HG03064 (cell line): ENCODE measurements around the gene LRRC8D.
"Not testable (repeated sequence)": the region's sequence is repeated elsewhere in the genome, so short reads cannot be mapped to it uniquely, and the experiment has no call there.

Experiments used
- ATAC-seq: cut with Tn5 transposase; IDR thresholded peaks from one replicate; pipeline ENCODE4 v1.9.1; 2021; ENCODE audit warnings: low read depth; ENCODE audit not compliant: unreplicated experiment

The LRRC8D gene

DNA sequence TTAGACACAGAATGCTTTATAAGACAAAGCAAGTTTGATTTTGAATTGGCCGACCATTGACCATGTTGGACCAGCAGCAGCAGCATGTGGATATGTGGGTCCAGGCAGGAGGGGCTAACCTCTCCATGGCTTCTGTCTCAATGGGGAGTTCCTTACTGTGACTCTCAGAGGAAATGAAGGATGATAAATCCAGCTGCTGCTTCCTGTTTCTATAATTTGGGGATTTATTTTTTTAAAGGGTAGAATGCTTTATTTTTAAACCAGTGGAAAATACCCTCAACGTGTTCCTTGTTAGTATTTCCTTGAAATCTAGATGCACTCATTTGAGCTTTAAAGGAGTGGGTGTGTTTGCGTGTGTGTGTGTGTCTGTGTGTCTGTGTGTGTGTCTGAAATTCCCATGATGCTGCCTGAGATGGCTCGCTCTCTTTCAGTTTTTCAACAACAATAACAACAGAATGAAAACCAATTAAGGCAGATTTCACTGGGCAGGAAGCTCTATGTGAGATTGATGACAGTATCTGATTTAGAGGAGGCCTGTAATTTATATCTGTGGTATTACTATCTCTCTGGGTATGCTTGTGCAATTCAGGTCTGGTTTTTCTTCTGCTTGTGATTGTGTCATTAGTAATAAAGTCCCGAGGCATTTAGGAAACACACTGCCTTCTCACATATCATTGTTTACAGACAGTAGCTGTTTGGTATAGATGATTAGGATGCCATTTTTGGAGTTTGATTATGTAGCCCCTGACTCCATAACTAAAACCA, 88.0 kb downstream of the LRRC8D start:
- ATAC-seq: no peak

GRCh38 chr1:89910268-89910667, 89.4 kb downstream of the LRRC8D start:
- no peak for ATAC-seq

- no peak for ATAC-seq
These were observed 89.9 kb downstream of the LRRC8D start for GRCh38 chr1:89910780-89911179.

DNA sequence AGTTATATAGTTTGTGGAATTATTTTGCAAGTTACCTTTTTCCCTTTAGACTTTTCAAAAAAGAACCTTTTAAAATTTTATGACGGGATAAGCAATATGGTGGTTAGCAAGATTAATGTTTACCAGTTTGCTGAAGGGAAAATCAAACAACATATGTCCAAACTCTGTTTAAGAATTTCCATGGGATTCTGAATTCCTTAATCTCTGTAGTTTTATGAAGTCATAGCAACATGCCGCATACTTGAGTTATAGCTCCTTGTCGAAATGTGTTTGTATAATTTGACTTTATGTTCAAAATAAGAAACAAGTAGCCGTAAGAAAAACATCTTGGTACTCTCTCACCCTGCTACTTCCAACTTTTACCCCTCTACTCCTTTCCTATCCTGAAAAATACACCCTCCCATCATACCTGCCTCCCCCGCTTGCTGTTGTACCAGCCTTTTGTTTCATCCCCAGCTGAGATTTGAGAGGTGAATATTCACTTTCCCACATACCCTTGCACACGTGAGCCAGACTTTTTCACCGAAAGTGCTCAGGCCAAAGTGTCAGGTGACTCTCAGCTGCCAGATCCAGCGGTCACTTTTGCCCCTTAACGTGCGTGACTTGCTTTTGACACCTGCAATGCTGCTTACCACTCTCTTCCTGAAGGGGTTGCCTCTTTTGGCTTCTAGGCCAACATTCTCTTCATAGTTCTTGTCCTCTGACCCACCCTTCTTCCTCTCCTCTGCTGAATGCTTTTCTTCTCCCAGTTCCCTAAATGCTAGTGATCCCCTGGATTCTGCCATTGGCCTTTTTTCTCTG, 90.6 kb downstream of the LRRC8D start:
- ATAC-seq: no peak

DNA sequence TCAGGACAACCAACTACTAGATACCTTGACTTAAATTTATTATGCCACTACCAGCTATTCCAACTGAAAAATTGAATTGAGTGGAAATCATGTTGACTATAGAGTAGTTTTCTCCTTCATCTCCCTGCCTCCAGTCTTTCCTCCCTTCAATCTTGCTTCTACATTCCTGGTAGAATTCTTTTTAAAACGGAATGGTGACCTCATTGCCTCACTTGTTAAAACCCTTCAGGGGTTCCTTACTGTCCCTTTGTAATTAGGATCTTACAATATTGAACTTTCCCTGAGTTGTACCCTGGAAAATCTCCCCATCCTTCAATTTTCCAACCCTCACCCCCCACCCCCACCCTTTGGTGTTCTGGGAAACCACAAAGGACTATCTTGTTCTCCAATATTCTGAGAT, 91.2 kb downstream of the LRRC8D start:
- ATAC-seq: no peak

GRCh38 chr1:89913353-89914095, 92.7 kb downstream of the LRRC8D start:
- no peak for ATAC-seq

DNA sequence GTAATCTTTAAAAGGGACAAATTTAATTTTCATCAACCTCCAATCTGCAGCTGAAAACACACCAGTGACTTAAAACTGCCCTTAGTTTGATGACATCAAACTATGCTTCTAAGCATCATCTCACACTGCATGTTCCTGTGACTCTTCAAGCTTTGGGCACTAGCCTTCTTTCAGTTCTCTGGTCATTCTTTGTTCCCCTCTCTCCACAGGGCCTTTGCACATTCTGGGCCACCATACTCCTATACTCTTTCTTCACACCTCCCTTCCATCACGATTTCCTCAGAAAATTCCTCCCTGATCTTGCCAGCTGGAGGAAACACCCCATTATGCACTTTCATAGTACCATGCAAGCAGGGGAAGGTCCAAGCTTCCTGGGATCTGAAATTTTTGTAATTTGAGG, 96.5 kb downstream of the LRRC8D start:
- no peak for ATAC-seq

DNA sequence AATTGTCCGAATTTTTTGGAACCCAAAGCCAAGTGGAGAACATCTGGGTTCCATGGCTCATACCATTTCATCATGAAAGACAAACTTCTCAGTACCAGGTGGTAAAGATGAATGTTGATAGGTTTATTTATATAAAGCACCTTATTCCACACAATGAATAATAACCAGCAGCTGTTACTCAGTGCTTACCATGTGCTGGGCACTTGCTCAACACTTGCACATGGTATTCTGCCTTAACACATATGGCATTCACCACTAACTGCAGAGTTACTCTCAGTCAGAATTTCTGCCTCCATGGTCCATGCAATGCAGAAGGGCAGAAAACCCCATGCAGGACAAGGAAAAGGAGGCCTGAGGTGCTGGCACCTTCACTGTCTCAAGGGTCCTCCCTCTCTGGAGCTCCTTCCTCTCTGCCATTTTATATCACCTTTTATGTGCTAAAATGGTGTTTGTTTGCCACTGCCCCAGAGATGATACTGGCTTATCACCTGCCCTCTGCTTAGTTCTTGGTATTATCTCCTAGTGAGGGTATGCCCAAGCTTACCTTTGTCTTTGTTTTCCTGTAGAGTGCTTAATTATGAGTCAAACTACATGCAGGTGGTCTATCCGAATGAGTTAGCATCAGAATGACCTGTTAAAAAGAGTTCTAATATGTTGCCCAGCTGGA, 97.4 kb downstream of the LRRC8D start:
- ATAC-seq: no peak

GRCh38 chr1:89918794-89919155, 97.9 kb downstream of the LRRC8D start:
- ATAC-seq: no peak

- no peak for ATAC-seq
These were observed 98.3 kb downstream of the LRRC8D start for GRCh38 chr1:89919174-89919573.

DNA sequence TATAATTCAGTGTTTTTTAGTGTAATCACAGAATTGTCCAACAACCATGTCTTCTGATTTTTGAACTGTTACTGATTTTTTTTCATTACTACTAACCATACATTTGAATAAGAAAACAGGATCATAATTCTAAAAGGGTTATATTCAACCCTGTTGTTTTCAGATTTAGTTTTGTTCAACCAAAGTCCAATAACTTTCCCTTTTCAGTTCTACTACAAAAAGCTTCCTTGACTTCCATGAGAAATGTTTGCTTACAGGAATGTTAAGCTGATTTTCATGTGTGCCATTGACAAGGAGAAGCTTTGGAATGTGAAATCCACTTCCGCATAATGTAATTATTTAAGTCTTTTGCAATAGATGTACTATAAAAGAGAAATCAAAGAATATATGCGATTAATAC, 102.1 kb downstream of the LRRC8D start:
- no peak for ATAC-seq

GRCh38 chr1:89923517-89923916, 102.7 kb downstream of the LRRC8D start:
- ATAC-seq: no peak

- not testable (repeated sequence) for ATAC-seq
These were observed 103.2 kb downstream of the LRRC8D start for GRCh38 chr1:89924075-89924474.

DNA sequence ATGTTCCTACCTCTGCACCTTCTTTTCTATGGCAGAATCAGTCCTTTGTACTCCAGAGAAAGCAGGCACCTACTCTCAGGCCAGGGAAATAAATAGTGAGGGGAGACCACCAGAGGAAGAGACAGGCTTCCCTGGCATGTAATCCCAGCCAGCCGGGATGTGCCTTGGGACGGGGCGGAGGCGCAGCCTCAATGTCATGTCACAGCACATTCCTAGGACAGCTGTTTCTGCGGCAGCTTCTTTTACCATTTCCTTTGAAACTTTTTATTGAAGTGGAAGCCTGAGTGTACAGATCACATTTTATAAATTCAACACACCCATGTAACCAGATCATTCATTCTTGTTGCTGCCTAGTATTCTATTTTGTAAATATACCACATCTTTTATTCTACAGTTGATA, 106.2 kb downstream of the LRRC8D start:
- no peak for ATAC-seq

- no peak for ATAC-seq
These were observed 106.6 kb downstream of the LRRC8D start for GRCh38 chr1:89927478-89927877.

DNA sequence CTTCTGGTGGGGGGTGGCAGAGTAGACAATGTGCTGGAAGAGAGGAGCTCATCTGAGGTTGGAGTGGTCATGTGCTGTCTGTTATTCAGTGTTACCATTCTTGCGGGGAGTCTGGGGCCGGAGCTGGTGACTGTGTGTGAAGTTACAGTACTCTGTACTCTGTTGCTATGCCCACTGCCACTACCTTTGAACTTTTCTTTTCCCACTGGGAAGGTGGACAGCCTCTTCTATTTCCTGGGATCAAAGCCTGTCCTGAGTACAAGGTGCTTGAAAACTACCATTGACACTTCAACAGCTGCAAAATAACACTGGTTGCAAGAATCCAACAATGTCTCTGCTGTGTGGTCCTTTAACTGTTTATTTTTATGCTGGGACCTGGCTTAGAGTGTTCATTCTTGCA, 107.7 kb downstream of the LRRC8D start:
- no peak for ATAC-seq

GRCh38 chr1:89929467-89930063, 108.7 kb downstream of the LRRC8D start:
- ATAC-seq: no peak

GRCh38 chr1:89930579-89930978, 109.7 kb downstream of the LRRC8D start:
- no peak for ATAC-seq

GRCh38 chr1:89931964-89932363, 111.1 kb downstream of the LRRC8D start:
- no peak for ATAC-seq

- ATAC-seq: no peak
These were observed 111.9 kb downstream of the LRRC8D start for GRCh38 chr1:89932598-89933364.
